Measurements from ENCODE around the gene CISTR.

CISTR gene

GRCh38 chr12:53751336-53752191 is at the start of gene CISTR:
TSS of gene CISTR (minus strand) at chr12:53751979.
- Histone ChIP-seq H3K9me3 (ENCODE audit: control insufficient read depth in 2 of 2, low read length in 2 of 2) (no peaks in the 10 kb centered on the region), H3K27ac (ENCODE audit: low read length) (peak within 1 kb of the TSS; percentile 71), H3K4me3 (ENCODE audit: low read length in 2 of 2) (peak within 1 kb of the TSS; percentile 61 to 79), H3K27me3 (ENCODE audit: control insufficient read depth in 1 of 2, insufficient read depth in 2 of 2, low read length in 2 of 2) (peaks cover 11 to 18% of the 10 kb centered on the region in 2 donors), H3K36me3 (ENCODE audit: control insufficient read depth in 2 of 2, insufficient read depth in 2 of 2, low read length in 2 of 2) (no peaks in the 10 kb centered on the region), H3K4me1 (ENCODE audit: control insufficient read depth, insufficient read depth, low read length) (peaks cover 39% of the 10 kb centered on the region), H3K9ac (ENCODE audit: low read length in 2 of 2) (peak within 1 kb of the TSS; percentile 51 to 60)

GRCh38 chr12:53798575-53798974 is 46.8 kb upstream of the CISTR start:
- H3K9ac ChIP-seq (ENCODE audit: low read length in 2 of 2) = no peak overlapping the region
- H3K27me3 ChIP-seq (ENCODE audit: control insufficient read depth in 1 of 2, insufficient read depth in 2 of 2, low read length in 2 of 2) = peaks cover 13 to 24% of the 10 kb centered on the region in 2 donors
- H3K27ac ChIP-seq (ENCODE audit: low read length) = no peak overlapping the region
- no peaks in the 10 kb centered on the region for H3K36me3 ChIP-seq (ENCODE audit: control insufficient read depth in 2 of 2, insufficient read depth in 2 of 2, low read length in 2 of 2)
- H3K4me1 ChIP-seq (ENCODE audit: control insufficient read depth, insufficient read depth, low read length) = no peaks in the 10 kb centered on the region
- no peaks in the 10 kb centered on the region for H3K9me3 ChIP-seq (ENCODE audit: control insufficient read depth in 2 of 2, low read length in 2 of 2)
- no peak overlapping the region for H3K4me3 ChIP-seq (ENCODE audit: low read length in 2 of 2)

- H3K27me3 ChIP-seq (ENCODE audit: control insufficient read depth in 1 of 2, insufficient read depth in 2 of 2, low read length in 2 of 2) = peaks cover 13 to 27% of the 10 kb centered on the region in 2 donors
- H3K9ac ChIP-seq (ENCODE audit: low read length in 2 of 2) = no peak overlapping the region
- no peaks in the 10 kb centered on the region for H3K36me3 ChIP-seq (ENCODE audit: control insufficient read depth in 2 of 2, insufficient read depth in 2 of 2, low read length in 2 of 2)
- no peak overlapping the region for H3K27ac ChIP-seq (ENCODE audit: low read length)
- H3K9me3 ChIP-seq (ENCODE audit: control insufficient read depth in 2 of 2, low read length in 2 of 2) = no peaks in the 10 kb centered on the region
- H3K4me3 ChIP-seq (ENCODE audit: low read length in 2 of 2) = no peak overlapping the region
- no peaks in the 10 kb centered on the region for H3K4me1 ChIP-seq (ENCODE audit: control insufficient read depth, insufficient read depth, low read length)
These were observed 44.1 kb upstream of the CISTR start for GRCh38 chr12:53795927-53796326.

GRCh38 chr12:53793221-53793620 is 41.4 kb upstream of the CISTR start:
- Histone ChIP-seq H3K4me3 (ENCODE audit: low read length in 2 of 2) (no peak overlapping the region), H3K36me3 (ENCODE audit: control insufficient read depth in 2 of 2, insufficient read depth in 2 of 2, low read length in 2 of 2) (no peaks in the 10 kb centered on the region), H3K4me1 (ENCODE audit: control insufficient read depth, insufficient read depth, low read length) (no peaks in the 10 kb centered on the region), H3K9me3 (ENCODE audit: control insufficient read depth in 2 of 2, low read length in 2 of 2) (no peaks in the 10 kb centered on the region), H3K9ac (ENCODE audit: low read length in 2 of 2) (no peak overlapping the region), H3K27me3 (ENCODE audit: control insufficient read depth in 1 of 2, insufficient read depth in 2 of 2, low read length in 2 of 2) (peaks cover 17 to 30% of the 10 kb centered on the region in 2 donors), H3K27ac (ENCODE audit: low read length) (no peak overlapping the region)

DNA sequence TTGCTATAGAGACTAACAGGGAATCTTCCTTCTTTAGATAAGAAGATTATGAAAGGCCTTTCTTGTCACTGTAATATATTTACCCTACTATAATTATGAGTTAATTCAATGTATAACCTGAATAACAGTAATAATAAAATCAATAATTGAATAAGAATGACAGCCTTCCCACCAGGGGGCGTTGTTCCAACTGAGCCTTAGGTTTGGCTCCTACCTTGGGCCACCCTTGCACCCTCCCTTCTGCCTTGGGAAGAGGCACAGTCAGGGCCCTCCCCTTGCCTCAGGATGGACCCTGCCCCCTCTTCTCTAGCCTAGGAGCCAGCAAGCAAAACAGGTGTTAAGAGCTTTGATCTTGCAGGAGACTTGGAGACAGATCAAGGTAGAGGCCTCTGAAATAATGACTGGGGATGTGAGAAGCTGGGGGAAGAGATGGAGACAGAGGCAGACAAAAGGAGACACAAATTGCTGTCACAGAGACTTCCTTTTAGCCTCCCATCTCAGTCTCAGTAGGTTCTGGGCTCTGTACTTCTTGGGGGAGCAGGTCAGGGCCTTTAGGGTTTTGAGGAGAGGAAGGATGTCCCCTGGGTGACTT is 40.1 kb upstream of the CISTR start:
- H3K9me3 ChIP-seq (ENCODE audit: control insufficient read depth in 2 of 2, low read length in 2 of 2) = no peaks in the 10 kb centered on the region
- peaks cover 17 to 25% of the 10 kb centered on the region in 2 donors for H3K27me3 ChIP-seq (ENCODE audit: control insufficient read depth in 1 of 2, insufficient read depth in 2 of 2, low read length in 2 of 2)
- no peak overlapping the region for H3K27ac ChIP-seq (ENCODE audit: low read length)
- no peaks in the 10 kb centered on the region for H3K4me1 ChIP-seq (ENCODE audit: control insufficient read depth, insufficient read depth, low read length)
- H3K36me3 ChIP-seq (ENCODE audit: control insufficient read depth in 2 of 2, insufficient read depth in 2 of 2, low read length in 2 of 2) = no peaks in the 10 kb centered on the region
- no peak overlapping the region for H3K9ac ChIP-seq (ENCODE audit: low read length in 2 of 2)
- no peak overlapping the region for H3K4me3 ChIP-seq (ENCODE audit: low read length in 2 of 2)

DNA sequence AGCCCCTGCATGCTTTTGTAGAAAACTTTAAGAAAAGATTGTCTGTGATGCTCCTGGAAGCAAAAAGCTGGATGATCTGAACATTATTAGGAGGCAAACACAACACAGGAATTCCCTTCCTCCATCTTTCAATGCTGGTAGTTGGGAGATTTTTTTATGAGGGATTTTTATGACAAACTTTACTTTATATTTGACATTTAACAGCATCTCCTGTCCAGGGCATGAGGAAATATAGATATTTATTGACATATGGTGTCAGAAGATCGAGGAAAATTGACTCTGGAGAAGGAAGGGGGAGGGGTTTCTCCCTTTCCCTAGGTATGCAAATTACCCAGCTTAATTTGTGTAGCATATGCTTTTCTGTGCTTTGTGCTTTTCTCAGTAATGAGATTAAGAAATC is 37.8 kb upstream of the CISTR start:
- no peaks in the 10 kb centered on the region for H3K9me3 ChIP-seq (ENCODE audit: control insufficient read depth in 2 of 2, low read length in 2 of 2)
- peaks cover 16 to 19% of the 10 kb centered on the region in 2 donors for H3K27me3 ChIP-seq (ENCODE audit: control insufficient read depth in 1 of 2, insufficient read depth in 2 of 2, low read length in 2 of 2)
- H3K9ac ChIP-seq (ENCODE audit: low read length in 2 of 2) = no peak overlapping the region
- H3K4me1 ChIP-seq (ENCODE audit: control insufficient read depth, insufficient read depth, low read length) = no peaks in the 10 kb centered on the region
- H3K36me3 ChIP-seq (ENCODE audit: control insufficient read depth in 2 of 2, insufficient read depth in 2 of 2, low read length in 2 of 2) = no peaks in the 10 kb centered on the region
- no peak overlapping the region for H3K27ac ChIP-seq (ENCODE audit: low read length)
- H3K4me3 ChIP-seq (ENCODE audit: low read length in 2 of 2) = no peak overlapping the region

GRCh38 chr12:53788892-53789291 is 37.1 kb upstream of the CISTR start:
- Histone ChIP-seq H3K27ac (ENCODE audit: low read length) (no peak overlapping the region), H3K36me3 (ENCODE audit: control insufficient read depth in 2 of 2, insufficient read depth in 2 of 2, low read length in 2 of 2) (no peaks in the 10 kb centered on the region), H3K27me3 (ENCODE audit: control insufficient read depth in 1 of 2, insufficient read depth in 2 of 2, low read length in 2 of 2) (peaks cover 16% of the 10 kb centered on the region in 2 donors), H3K4me1 (ENCODE audit: control insufficient read depth, insufficient read depth, low read length) (no peaks in the 10 kb centered on the region), H3K4me3 (ENCODE audit: low read length in 2 of 2) (no peak overlapping the region), H3K9me3 (ENCODE audit: control insufficient read depth in 2 of 2, low read length in 2 of 2) (no peaks in the 10 kb centered on the region), H3K9ac (ENCODE audit: low read length in 2 of 2) (no peak overlapping the region)

DNA sequence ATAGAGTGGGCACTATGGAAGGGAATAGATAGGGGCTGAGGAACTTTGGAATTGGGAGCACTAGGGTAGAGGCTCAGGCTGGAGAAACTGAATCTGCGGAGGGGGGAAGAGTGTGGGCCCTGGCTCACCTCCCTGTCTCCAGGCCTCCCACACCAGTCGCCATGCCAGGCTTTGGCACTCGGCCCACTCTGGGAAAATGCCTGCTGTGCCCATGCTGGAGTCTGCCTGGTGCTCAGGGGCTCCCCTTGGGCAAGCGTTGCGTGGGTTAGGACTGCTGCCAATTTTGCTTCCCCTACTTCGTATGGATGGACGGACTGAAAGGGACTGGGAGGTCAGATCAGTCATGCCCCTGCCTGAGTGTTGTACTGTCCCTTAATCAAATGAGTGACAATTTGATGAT is 34.6 kb upstream of the CISTR start:
- no peak overlapping the region for H3K9ac ChIP-seq (ENCODE audit: low read length in 2 of 2)
- H3K4me3 ChIP-seq (ENCODE audit: low read length in 2 of 2) = no peak overlapping the region
- no peaks in the 10 kb centered on the region for H3K9me3 ChIP-seq (ENCODE audit: control insufficient read depth in 2 of 2, low read length in 2 of 2)
- peaks cover 17 to 20% of the 10 kb centered on the region in 2 donors for H3K27me3 ChIP-seq (ENCODE audit: control insufficient read depth in 1 of 2, insufficient read depth in 2 of 2, low read length in 2 of 2)
- H3K36me3 ChIP-seq (ENCODE audit: control insufficient read depth in 2 of 2, insufficient read depth in 2 of 2, low read length in 2 of 2) = no peaks in the 10 kb centered on the region
- no peak overlapping the region for H3K27ac ChIP-seq (ENCODE audit: low read length)
- no peaks in the 10 kb centered on the region for H3K4me1 ChIP-seq (ENCODE audit: control insufficient read depth, insufficient read depth, low read length)

DNA sequence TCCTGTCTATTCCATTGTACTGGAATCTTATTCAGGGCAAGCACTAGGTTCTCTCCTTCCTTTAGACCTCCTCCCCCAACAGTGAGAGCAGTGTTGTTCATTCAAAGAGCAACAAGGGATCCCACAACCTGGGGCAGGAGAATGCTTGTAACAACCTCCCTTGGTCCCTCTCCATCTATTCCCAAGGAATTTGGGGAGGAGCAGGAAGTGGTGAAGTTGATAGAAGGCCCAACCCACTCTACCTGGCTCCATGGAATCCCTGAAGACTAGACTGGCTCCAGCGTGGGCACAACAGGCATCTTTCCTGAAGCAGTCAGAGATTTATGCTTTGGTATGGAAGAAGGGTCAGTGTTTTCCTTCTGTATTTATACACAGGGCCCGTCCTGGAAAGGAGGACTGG is 33.4 kb upstream of the CISTR start:
- H3K27ac ChIP-seq (ENCODE audit: low read length) = no peak overlapping the region
- no peaks in the 10 kb centered on the region for H3K36me3 ChIP-seq (ENCODE audit: control insufficient read depth in 2 of 2, insufficient read depth in 2 of 2, low read length in 2 of 2)
- H3K9ac ChIP-seq (ENCODE audit: low read length in 2 of 2) = no peak overlapping the region
- H3K9me3 ChIP-seq (ENCODE audit: control insufficient read depth in 2 of 2, low read length in 2 of 2) = no peaks in the 10 kb centered on the region
- H3K27me3 ChIP-seq (ENCODE audit: control insufficient read depth in 1 of 2, insufficient read depth in 2 of 2, low read length in 2 of 2) = peaks cover 17 to 23% of the 10 kb centered on the region in 2 donors
- H3K4me3 ChIP-seq (ENCODE audit: low read length in 2 of 2) = no peak overlapping the region
- H3K4me1 ChIP-seq (ENCODE audit: control insufficient read depth, insufficient read depth, low read length) = no peaks in the 10 kb centered on the region

DNA sequence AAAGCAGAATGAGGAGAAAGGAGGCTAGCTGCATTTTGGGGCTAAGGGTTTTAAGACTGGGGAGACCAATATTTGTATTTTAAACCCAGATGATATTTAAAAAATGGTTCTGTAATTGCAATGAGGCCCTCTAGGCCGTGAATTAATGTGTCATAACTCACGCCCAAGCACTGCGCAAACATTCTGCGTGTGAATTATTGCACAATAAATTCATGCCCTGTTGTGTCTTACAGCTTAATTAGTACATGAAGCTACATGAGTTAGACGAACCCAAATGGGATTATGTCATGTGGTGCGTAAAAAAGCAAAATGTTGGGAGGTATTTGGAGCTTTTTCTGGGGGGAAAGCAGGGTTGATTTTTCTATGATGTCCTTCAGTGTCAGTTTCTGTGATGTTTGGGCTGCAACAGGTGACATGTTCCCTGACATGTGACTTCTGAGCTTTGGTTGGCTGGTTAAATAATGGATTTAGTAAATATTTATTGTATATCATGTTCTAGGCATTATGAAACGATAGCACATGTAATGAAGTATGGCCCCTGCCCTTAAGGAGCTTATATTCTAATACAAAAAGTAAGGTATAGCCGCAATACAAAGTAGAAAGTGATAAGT is 30.4 kb upstream of the CISTR start:
- no peaks in the 10 kb centered on the region for H3K9me3 ChIP-seq (ENCODE audit: control insufficient read depth in 2 of 2, low read length in 2 of 2)
- H3K27ac ChIP-seq (ENCODE audit: low read length) = no peak overlapping the region
- no peak overlapping the region for H3K9ac ChIP-seq (ENCODE audit: low read length in 2 of 2)
- no peaks in the 10 kb centered on the region for H3K4me1 ChIP-seq (ENCODE audit: control insufficient read depth, insufficient read depth, low read length)
- no peaks in the 10 kb centered on the region for H3K36me3 ChIP-seq (ENCODE audit: control insufficient read depth in 2 of 2, insufficient read depth in 2 of 2, low read length in 2 of 2)
- no peak overlapping the region for H3K4me3 ChIP-seq (ENCODE audit: low read length in 2 of 2)
- H3K27me3 ChIP-seq (ENCODE audit: control insufficient read depth in 1 of 2, insufficient read depth in 2 of 2, low read length in 2 of 2) = peaks cover 14 to 21% of the 10 kb centered on the region in 2 donors

Measured in stomach smooth muscle (tissue), 2 donors.